Ishikawa (cell line): ENCODE data around the gene CTXN3.

Experiments
- CEBPB ChIP-seq: IDR thresholded peaks from 2 replicates; pipeline ENCODE4 v1.6.1; 2012
- CREB1 ChIP-seq: IDR thresholded peaks from 2 replicates; pipeline ENCODE4 v1.6.1; 2012; ENCODE audit warnings: low read depth
- EGR1 ChIP-seq: IDR thresholded peaks from 2 replicates; pipeline ENCODE4 v1.6.1; 2012
- EP300 ChIP-seq: IDR thresholded peaks from 2 replicates; pipeline ENCODE4 v1.6.1; 2012; ENCODE audit warnings: borderline replicate concordance
- FOXM1 ChIP-seq: IDR thresholded peaks from 2 replicates; pipeline ENCODE4 v1.6.1; 2012; ENCODE audit warnings: low read depth, borderline replicate concordance
- MAX ChIP-seq: IDR thresholded peaks from 2 replicates; pipeline ENCODE4 v1.6.1; 2012
- NFIC ChIP-seq: IDR thresholded peaks from 2 replicates; pipeline ENCODE4 v1.6.1; 2012
- RAD21 ChIP-seq: IDR thresholded peaks from 2 replicates; pipeline ENCODE4 v1.6.1; 2012; ENCODE audit warnings: low read depth
- TAF1 ChIP-seq: IDR thresholded peaks from 2 replicates; pipeline ENCODE4 v1.6.1; 2012; ENCODE audit warnings: low read depth, mild to moderate bottlenecking
- TCF12 ChIP-seq: IDR thresholded peaks from 2 replicates; pipeline ENCODE4 v1.6.1; 2012; ENCODE audit warnings: low read depth
- TEAD4 ChIP-seq: IDR thresholded peaks from 2 replicates; pipeline ENCODE4 v1.6.1; 2012
- YY1 ChIP-seq: IDR thresholded peaks from 2 replicates; pipeline ENCODE4 v1.6.1; 2012; ENCODE audit warnings: low read depth
- ZBTB7A ChIP-seq: IDR thresholded peaks from 2 replicates; pipeline ENCODE4 v1.6.1; 2012; ENCODE audit warnings: low read depth
- TF ChIP-seq, protein P1 (sequence below): IDR thresholded peaks from 2 replicates; pipeline ENCODE4 v1.6.1; 2012; ENCODE audit warnings: low read depth, mild to moderate bottlenecking
- TF ChIP-seq, protein P2 (sequence below): IDR thresholded peaks from 2 replicates; pipeline ENCODE4 v1.6.1; 2012

Gene CTXN3

GRCh38 chr5:127647361-127647958 is 1.4 kb upstream of the CTXN3 start:
- TF ChIP-seq YY1, result no peak
- TF ChIP-seq MAX, result no peak
- TF ChIP-seq, protein P1, sequence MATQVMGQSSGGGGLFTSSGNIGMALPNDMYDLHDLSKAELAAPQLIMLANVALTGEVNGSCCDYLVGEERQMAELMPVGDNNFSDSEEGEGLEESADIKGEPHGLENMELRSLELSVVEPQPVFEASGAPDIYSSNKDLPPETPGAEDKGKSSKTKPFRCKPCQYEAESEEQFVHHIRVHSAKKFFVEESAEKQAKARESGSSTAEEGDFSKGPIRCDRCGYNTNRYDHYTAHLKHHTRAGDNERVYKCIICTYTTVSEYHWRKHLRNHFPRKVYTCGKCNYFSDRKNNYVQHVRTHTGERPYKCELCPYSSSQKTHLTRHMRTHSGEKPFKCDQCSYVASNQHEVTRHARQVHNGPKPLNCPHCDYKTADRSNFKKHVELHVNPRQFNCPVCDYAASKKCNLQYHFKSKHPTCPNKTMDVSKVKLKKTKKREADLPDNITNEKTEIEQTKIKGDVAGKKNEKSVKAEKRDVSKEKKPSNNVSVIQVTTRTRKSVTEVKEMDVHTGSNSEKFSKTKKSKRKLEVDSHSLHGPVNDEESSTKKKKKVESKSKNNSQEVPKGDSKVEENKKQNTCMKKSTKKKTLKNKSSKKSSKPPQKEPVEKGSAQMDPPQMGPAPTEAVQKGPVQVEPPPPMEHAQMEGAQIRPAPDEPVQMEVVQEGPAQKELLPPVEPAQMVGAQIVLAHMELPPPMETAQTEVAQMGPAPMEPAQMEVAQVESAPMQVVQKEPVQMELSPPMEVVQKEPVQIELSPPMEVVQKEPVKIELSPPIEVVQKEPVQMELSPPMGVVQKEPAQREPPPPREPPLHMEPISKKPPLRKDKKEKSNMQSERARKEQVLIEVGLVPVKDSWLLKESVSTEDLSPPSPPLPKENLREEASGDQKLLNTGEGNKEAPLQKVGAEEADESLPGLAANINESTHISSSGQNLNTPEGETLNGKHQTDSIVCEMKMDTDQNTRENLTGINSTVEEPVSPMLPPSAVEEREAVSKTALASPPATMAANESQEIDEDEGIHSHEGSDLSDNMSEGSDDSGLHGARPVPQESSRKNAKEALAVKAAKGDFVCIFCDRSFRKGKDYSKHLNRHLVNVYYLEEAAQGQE, result no peak
- TF ChIP-seq FOXM1, result no peak
- no peak for TF ChIP-seq RAD21
- TF ChIP-seq, protein P2, sequence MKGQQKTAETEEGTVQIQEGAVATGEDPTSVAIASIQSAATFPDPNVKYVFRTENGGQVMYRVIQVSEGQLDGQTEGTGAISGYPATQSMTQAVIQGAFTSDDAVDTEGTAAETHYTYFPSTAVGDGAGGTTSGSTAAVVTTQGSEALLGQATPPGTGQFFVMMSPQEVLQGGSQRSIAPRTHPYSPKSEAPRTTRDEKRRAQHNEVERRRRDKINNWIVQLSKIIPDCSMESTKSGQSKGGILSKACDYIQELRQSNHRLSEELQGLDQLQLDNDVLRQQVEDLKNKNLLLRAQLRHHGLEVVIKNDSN, result no peak
- no peak for TF ChIP-seq TAF1
- TF ChIP-seq ZBTB7A, result no peak
- no peak for TF ChIP-seq TCF12
- TF ChIP-seq CREB1, result no peak
- TF ChIP-seq TEAD4, result no peak
- TF ChIP-seq NFIC, result no peak
- no peak for TF ChIP-seq EGR1
- TF ChIP-seq EP300, result no peak
- no peak for TF ChIP-seq CEBPB

DNA sequence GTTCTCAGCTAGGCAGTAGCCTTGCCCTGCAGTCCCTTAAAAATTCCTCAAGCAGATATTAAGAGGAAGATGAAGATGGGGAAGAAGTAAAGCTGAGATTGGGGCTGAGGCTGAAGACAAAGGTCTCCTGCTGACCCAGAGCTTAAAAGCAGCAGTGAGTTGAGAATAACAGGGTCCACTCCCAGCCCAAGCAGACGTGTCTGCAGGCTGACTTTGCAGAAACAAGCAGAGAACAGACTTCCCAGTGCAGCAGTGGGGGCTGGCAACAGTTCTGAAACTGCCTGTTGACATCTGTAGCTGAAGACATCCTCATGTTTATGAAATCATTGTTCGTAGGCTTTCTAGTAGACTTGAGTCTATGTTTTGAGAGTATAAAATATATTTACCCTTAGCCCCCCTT is 1.1 kb downstream of the CTXN3 start:
- TF ChIP-seq TCF12 (no peak), CEBPB (no peak), RAD21 (no peak), MAX (no peak), EGR1 (no peak), TEAD4 (no peak), CREB1 (no peak), NFIC (no peak), EP300 (no peak), FOXM1 (no peak), ZBTB7A (no peak), YY1 (no peak)
- TF ChIP-seq, protein P2, result no peak
- TF ChIP-seq, protein P1, result no peak

DNA sequence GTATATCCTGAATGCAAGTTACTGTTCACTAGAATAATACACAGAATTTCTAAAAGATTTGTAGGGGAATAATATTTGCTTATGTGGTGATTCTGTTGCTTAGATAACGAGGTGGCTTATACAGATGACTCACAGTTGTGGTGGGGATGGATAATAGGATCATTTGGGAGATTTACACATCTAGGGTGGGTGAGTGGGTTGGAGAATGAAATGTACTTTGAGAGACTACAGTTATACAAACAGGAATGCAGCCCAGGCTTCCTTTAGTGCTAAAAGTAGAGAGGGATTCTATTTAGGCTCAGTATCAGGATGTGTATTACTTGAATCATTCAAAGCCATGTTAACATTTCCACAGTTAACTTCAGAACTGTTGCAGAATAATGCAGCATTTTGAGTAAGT is 1.8 kb downstream of the CTXN3 start:
- TF ChIP-seq TCF12 (no peak), CREB1 (no peak), TEAD4 (no peak), CEBPB (no peak), EP300 (no peak), FOXM1 (no peak), YY1 (no peak), RAD21 (no peak), NFIC (no peak), ZBTB7A (no peak), MAX (no peak)
- TF ChIP-seq, protein P1, result no peak
- TF ChIP-seq, protein P2, result no peak
